GM19438 (cell line): ENCODE results near the gene PSEN2.
"Not testable (repeated sequence)": the region's sequence is repeated elsewhere in the genome, so short reads cannot be mapped to it uniquely, and the experiment has no call there.

Experiments used
- ATAC-seq: cut with Tn5 transposase; IDR thresholded peaks from one replicate; pipeline ENCODE4 v1.9.1; 2021; ENCODE audit warnings: low read depth; ENCODE audit not compliant: unreplicated experiment

PSEN2 gene

DNA sequence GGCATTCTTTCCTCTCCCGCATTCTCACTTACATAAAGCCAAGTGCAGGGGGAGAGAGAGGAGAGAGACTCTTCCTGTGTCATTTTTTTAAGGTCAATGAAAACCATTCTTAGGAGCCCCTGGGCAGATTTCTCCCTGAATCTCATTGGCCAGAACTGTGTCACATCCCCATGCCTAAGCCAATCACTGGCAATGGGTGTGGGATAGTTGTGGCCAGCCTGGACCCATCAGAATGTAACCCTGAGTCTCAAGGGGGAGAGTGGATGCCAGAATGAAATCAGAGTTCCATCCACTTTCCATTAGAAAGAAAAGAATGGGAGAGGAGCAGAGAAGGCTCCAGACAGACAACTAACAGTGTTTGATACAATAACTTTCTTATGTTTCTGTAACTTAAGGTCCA lies 38.5 kb downstream of the PSEN2 start:
- ATAC-seq, result no peak

DNA sequence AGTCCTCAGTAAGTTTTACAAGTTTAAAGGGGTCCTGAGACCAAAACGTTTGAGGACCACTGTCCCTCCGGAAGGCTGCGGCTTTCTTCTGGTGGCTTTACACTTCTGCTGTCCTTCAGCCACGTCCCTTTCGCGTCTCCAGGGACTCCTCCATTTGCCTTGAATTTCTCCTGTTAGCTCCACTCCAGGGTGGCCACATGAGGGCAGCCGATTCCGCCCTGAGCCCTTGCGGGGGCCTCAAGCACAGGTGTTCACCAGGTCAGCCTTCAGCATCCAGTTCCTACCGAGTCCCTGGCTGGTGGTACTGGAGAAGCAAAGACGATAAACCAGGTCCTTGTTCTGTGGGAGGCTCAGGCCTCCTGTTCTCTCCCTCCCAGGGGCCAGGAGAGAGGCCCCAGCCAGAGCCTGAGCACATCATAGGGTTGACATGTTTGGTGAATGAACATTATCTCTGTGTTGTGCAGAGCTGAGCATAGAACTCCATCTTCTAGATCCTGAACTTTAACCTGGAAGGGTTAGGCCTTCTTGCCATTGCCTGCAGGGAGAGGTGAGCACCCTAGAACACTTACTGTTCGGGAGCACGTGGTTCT lies 42.3 kb downstream of the PSEN2 start:
- no peak for ATAC-seq

DNA sequence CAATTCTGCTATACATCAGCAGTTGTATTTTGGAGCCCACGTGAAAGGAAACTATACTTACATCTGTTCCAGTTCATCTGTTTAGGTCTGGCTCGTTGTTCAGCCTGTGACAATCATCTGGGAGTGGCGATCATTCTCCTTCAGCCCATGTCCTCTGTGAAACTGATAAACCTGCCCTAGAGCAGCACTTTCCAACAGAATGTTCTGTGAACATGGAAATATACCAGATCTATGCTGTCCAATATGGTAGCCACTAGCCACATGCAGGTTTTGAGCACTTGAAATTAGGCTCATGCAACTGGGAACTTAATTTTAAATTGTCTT lies 45.2 kb downstream of the PSEN2 start:
- ATAC-seq, result peak; percentile 34

DNA sequence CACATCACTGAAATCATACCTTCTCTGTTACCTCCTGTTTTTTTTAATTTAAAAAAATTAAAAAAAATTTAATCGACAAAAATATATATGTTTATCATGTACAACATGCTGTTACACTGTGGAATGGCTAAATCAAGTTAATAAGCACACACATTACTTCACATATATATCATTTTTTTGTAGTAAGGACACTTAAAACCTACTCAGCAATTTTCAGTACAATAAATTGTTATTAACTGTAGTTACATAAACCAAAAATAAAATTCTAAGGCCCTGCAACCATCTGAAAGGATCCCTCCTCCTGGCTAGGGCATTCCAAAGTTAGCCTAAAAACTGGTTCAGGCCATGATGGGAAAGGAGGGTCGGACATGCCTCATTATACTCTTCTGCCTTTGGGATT lies 46.1 kb downstream of the PSEN2 start:
- no peak for ATAC-seq

DNA sequence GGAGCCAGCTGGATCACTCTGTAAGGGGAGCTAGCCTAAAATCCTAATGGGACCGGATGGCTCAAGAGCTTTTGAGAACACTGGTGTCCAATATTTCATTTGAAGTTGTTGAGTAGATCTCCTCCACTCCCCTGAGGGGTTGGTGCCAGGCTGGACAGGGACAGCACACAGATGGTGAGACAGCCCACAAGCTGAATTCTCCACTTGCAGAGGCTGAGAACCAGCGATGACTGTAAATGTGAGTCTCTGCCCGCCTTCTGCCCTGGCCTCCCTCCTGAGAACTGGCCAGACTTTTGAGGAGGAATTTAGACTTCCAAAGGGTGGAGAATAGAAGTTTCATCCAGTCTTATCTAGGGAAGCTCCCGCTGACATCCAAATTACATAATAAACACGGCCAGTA lies 49.2 kb downstream of the PSEN2 start:
- ATAC-seq, result no peak

DNA sequence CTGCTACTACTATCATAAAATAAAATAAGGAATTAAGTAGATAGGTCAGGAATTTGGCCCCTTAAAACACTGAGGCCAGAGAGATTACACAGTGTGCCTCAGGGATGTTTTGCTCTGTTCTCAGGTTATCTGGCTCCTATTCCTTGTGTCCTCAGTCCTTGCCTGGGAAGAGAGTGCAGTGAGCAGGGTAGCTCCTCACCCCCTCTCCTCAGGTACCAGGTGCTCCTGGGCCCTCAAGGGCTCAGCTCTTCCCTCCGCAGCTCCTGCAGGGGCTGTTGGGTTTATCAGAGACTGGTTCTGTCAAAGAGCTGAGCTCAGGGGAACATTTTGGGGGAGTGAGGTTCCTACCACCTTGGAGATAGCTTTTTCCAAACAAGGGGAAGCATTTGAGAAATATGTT lies 49.6 kb downstream of the PSEN2 start:
- ATAC-seq, result no peak

DNA sequence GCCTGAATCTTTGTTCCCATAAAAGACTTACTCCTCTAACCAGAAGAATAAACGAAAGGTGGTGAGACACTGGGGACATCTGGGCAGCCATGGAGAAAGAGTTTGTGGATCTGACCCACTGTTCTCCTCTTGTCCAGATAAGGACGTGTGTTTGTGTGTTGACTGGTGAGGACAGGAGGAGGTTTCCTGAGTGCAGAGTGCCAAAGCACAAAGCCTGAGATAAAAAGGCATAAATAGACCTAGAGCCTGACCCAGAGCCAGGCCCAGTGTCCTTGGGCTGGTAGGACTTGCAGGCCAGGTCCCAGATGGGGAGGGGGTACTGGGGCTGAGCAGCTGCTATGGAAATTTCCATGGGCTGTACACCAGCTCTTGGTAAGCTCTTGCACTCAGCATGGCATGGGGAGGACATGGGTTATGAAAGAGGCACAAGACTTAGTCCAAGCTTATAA lies 50.1 kb downstream of the PSEN2 start:
- ATAC-seq, result no peak

DNA sequence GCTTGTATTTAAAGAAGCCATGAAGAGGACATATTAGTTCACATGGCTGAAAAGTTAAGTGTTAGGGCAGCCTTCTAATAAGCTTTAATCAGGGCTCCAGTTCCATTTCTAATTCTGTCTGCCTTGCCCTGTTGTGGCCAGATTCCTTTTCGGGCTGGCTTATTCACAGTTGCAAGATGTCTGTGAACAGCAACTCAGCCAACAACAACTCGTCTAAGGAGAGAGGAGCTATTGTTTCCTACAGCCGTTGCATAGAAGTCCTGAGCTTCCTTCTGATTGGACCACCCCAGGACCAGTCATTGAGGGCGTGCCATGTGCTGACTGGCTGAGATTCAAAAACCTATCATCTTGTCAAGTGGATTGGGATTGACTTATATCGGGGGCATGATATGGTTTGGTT lies 51.1 kb downstream of the PSEN2 start:
- ATAC-seq, result no peak

DNA sequence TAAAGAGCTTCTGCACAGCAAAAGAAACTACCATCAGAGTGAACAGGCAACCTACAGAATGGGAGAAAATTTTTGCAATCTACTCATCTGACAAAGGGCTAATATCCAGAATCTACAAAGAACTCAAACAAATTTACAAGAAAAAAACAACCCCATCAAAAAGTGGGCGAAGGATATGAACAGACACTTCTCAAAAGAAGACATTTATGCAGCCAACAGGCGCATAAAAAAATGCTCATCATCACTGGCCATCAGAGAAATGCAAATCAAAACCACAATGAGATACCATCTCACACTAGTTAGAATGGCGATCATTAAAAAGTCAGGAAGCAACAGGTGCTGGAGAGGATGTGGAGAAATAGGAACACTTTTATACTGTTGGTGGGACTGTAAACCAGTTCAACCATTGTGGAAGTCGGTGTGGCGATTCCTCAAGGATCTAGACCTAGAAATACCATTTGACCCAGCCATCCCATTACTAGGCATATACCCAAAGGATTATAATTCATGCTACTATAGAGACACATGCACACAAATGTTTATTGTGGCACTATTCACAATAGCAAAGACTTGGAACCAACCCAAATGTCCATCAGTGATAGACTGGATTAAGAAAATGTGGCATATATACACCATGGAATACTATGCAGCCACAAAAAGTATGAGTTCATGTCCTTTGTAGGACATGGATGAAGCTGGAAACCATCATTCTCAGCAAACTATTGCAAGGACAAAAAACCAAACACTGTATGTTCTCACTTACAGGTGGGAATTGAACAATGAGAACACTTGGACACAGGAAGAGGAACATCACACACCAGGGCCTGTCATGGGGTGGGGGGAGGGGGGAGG lies 59.1 kb downstream of the PSEN2 start:
- ATAC-seq, result not testable (repeated sequence)

DNA sequence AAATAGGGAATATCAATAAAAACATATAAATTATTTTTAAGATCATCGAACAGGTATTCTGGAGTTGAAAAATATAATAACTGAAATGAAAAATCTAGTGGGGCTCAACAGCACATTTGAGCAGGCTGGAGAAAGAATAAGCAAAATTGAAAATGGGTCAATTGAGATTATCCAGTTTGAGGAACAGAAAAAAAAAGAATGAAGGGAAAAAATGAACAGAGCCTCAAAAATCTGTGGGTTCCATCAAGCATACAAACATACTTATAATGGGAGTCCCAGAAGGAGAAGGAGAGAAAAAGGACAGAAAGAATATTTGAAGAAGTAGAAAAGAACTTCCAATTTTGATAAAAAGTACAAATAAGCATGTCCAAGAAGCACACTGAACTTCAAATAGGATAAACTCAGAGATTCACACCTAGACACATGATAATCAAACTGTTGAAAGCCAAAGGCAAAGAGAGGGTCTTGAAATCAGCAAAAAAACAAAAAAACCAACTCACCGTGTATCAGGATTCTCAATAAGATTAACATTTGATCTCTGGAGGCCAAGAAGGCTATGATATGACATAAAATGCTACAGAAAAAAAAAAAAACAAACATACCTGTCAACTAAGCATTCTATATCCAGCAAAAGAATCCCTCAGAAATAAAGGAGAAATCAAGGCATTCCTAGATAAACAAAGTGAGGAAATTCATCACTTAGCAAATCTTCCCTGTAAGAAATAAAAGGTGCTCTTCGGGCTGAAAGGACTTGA lies 64.2 kb downstream of the PSEN2 start:
- ATAC-seq, result no peak

DNA sequence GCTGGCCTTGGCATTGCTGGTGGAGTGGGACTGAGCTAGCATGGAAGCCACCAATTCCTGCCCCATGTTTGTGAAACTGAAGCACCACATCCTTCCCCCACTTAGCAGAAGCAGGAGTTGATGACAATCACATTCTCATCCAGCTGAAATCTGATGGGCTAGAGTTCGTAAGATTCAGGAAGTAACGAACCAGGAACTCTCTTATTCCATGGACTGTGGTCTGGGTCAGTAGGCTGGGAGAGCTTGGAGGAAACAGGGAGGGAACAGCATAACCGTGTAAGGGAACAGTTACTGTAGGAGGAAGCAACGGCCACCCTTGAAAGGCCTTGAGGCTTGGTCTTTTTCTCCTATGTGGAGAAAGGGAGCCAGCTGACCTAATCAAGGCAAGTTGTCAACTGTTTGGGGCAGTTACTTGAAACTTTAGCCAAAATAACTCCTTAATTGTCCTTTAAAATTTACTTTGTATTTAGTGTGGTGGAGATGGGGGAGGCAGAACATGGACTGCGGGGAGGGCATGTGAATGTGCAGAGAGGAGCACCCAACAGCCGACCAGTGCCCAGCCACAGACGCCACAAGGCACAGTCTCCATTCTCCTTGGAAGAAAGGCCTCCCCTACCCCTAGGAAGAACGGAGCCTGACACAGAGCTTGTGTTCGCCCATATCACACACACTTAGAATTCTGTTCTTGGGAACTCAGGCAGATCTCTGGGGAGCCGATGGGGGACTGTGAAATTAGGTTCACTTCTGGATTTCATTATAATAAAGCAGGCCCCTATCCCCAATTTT lies 67.7 kb downstream of the PSEN2 start:
- no peak for ATAC-seq

DNA sequence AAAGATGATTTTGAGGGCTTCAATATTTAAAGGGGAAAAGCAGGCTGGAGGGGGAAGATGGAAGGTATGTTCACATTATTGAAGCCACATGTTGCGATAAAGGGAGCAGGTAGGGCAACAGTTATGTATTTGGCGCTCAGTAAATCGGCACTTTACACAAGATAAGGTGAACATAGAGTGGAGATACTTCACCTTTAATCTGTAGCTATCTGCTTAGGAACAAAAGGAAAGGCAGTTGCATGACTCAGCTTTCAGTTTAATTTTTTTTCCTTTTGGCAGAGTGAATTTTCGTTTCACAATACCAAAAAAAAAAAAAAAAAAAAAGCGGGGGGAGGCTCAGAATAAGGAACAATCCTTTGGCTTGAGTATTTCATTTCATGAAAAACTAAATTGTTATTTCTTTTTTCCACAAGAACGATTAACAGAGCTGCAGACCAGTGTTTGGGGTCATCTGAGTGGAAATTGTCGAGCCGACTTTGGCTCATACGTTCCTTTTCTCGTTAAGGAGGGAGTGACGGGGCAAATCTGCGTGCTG lies 68.6 kb downstream of the PSEN2 start:
- ATAC-seq, result no peak

DNA sequence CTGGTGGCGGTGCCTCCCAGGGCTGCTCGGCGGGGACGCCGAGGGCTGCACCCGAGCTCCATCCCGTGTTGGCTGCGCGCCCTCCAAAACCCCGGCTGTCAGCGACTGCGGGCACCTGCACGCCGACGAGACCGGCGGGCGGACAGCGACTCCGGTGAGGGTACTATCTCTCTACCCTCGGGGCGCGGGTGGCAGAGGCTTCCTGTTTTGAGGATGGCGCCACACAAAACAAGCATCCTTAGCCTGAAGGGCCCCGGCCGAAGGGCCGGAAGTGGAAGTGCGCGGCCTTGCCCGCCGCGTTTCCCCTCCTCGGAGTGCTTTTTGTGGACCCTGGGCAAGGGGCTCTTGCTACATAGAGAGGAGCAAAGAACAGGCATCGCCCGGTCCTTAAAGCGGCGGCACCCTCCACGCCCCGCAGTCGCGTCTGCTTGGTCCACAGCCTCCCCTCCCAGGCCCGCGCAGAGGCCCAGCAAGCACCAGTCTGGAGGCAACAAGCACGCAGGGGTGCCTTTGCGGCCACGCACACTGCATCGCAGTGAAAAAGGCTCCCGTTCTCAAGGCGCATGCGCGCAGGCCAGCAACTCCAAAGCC lies 69.1 kb downstream of the PSEN2 start:
- peak; percentile 29 for ATAC-seq

DNA sequence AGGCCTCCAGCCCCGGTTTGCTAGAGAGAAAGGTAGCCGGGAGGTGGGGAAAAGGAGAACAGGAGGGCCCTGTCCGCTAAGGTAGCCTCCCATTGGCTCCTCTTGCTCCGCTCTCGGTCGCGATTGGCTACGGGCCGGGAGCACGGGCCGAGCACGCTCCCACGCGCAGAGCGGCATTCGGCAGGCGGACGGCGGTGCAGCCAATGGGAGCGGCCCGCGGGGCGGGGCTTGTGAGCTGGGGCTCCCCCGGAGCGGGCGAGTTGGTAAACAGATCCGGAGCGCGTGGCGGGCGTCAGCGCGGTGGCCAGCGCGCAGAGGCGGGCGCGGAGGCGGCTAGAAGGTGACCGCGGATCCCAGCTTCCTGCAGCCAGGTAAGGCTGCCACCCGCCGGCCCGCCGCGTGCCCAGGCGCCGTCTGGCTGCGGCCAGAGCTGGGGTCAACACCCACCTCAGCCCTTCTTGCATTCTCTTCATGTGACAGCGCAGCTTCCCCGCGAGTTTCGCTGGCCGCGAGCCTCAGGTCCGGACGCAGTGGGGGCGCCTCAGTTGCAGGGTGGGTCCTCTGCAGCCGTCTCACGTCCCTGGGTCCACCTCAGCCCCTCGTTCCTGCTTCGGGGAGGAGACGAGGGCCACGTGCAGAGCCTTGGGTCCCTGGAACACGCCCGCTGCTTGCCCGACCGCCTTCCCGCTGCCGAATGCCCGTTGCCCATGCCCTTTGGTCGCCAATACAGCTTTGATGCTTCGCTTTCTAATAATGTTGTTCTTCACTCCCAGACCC lies 69.8 kb downstream of the PSEN2 start, which contains the start of gene COQ8A:
Gene COQ8A (plus strand): TSS at position 266 of the 777 bp plus-strand sequence. CDS start 21,092 bp downstream, outside the sequence.
- ATAC-seq, result peak; percentile 92

DNA sequence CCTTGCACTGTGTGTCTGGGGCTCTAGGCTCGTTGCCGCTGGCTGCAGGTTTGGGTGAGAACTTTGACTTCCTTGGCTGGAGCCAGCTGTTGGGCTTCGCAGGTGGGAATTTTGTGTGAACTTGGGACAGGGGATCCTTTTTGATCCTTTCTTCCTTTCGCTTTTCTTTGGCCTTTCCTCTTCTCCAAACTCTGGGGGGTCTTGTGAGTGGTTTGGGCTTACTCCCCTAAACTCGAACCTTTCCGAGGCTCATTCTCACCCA lies 70.3 kb downstream of the PSEN2 start:
- ATAC-seq, result no peak

DNA sequence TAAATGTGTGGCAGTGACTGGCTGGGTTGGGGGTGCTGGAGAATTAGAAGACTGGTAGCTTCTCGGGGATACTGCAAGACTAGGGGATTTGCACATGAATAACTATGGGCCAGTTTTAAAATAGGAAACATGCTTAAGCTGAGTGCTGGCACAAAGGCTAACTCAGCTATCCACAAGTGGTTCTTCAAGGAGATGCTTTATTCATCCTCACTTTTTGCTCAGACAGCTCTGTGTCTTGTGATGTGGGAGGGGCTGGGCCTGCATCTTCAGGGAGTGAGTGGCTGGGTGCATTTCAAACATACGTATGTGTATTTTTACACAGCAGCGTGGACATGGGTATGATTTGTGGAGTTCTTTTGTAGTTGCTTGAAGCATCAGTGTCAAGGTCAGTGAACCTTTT lies 72.0 kb downstream of the PSEN2 start:
- no peak for ATAC-seq

DNA sequence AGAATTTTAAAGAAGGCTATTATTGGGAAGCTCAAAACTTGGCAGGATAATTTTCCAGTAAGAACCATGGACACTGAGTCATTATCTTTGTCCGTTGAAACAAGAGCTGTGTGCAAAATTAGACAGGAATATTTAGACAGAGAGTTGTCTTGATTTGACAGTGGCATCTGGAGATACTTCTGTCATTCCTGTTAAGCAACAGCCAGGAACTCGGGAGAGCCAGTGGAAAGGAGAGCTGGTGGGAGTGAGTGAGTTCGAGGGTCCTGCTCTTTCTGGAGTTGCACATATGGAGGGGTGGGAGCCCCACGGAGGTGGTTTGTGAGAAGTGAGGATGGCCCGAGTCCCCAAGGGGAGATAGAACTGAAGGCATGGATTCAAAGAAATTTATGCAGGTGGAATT lies 72.7 kb downstream of the PSEN2 start:
- no peak for ATAC-seq

DNA sequence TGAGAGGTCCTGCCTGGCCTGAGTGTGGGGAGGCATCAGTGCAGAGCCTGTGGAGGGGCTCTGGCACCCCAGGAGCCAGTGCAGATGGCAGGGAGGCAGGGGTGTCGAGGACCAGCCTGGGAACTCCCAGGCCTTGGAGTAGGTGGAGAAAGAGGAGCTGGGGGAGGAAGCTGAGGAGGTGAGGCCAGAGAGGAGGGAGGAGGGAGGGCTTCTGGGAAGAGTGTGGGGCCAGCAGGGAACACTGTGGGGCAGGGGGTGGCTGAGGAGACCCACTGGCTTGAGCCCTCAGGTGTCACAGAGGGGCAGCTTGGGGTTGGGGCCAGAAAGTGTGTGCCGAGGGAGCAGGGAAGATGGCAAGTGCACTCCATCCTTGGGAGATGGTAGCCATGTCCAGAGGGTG lies 73.5 kb downstream of the PSEN2 start:
- ATAC-seq, result no peak

DNA sequence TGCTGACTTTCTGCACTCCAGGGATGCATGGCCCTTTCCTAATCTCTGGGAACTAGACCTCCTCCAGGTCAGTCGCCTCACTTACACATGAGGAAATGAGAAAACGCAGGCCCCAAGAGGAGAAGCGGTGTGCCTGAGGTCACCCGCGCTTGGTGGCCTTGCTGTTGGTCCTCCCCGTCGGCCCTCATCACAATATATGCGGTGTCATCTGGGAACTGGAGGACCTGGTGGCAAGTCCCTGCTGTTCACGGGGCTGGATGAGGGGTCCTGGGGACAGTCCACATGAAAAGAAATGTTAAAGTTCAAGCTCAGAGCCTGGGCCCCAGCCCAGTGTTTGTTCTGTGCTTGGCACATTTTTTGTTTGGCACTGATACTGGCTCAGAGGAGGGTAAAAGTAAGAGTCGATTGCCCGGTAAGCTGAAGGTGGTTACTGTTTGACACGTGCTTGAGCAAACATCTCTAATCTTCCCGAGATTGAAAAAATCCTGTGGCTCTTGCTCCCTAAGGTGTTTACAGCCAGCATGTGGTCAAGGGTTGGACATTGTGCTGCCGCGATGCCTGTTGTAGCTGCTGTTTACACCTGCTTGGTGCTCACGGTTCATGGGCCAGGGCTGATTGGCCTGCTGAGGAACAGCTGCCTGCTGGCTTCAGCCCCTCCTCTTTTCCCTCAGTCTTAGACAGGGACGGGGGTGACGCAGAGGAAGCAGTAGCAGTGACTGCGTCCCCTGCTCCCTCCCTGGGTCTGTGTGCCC lies 74.9 kb downstream of the PSEN2 start:
- ATAC-seq, result no peak
